ENCODE measurements around the gene SLCO3A1.
"Not testable (repeated sequence)": the region's sequence is repeated elsewhere in the genome, so short reads cannot be mapped to it uniquely, and the experiment has no call there.

Gene SLCO3A1

GRCh38 chr15:92028389-92028724 is 174.8 kb downstream of the SLCO3A1 start:
- no peak for DNase-seq (ENCODE audit: extremely low read depth in 1 of 2, low read depth in 1 of 2)

- no peak for DNase-seq (ENCODE audit: extremely low read depth in 1 of 2, low read depth in 1 of 2)
Observed at GRCh38 chr15:92029767-92030166, 176.3 kb downstream of the SLCO3A1 start.

- DNase-seq (ENCODE audit: extremely low read depth in 1 of 2, low read depth in 1 of 2): no peak
Observed at GRCh38 chr15:92033314-92033713, 179.8 kb downstream of the SLCO3A1 start.

GRCh38 chr15:92033723-92034122 is 180.2 kb downstream of the SLCO3A1 start:
- no peak for DNase-seq (ENCODE audit: extremely low read depth in 1 of 2, low read depth in 1 of 2)

- no peak for DNase-seq (ENCODE audit: extremely low read depth in 1 of 2, low read depth in 1 of 2)
Observed at GRCh38 chr15:92034227-92034626, 180.7 kb downstream of the SLCO3A1 start.

- DNase-seq (ENCODE audit: extremely low read depth in 1 of 2, low read depth in 1 of 2): no peak
Observed at GRCh38 chr15:92035551-92035950, 182.0 kb downstream of the SLCO3A1 start.

- no peak for DNase-seq (ENCODE audit: extremely low read depth in 1 of 2, low read depth in 1 of 2)
Observed at GRCh38 chr15:92035961-92036360, 182.5 kb downstream of the SLCO3A1 start.

- DNase-seq (ENCODE audit: extremely low read depth in 1 of 2, low read depth in 1 of 2): no peak
Observed at GRCh38 chr15:92037491-92037890, 184.0 kb downstream of the SLCO3A1 start.

- no peak for DNase-seq (ENCODE audit: extremely low read depth in 1 of 2, low read depth in 1 of 2)
Observed at GRCh38 chr15:92040350-92040749, 186.8 kb downstream of the SLCO3A1 start.

GRCh38 chr15:92041371-92041770 is 187.9 kb downstream of the SLCO3A1 start:
- DNase-seq (ENCODE audit: extremely low read depth in 1 of 2, low read depth in 1 of 2): no peak

- DNase-seq (ENCODE audit: extremely low read depth in 1 of 2, low read depth in 1 of 2): no peak
Observed at GRCh38 chr15:92043283-92043682, 189.8 kb downstream of the SLCO3A1 start.

- no peak for DNase-seq (ENCODE audit: extremely low read depth in 1 of 2, low read depth in 1 of 2)
Observed at GRCh38 chr15:92044203-92044909, 190.8 kb downstream of the SLCO3A1 start.

- DNase-seq (ENCODE audit: extremely low read depth in 1 of 2, low read depth in 1 of 2): no peak
Observed at GRCh38 chr15:92047900-92048299, 194.4 kb downstream of the SLCO3A1 start.

GRCh38 chr15:92048739-92049138 is 195.2 kb downstream of the SLCO3A1 start:
- DNase-seq (ENCODE audit: extremely low read depth in 1 of 2, low read depth in 1 of 2): no peak

- DNase-seq (ENCODE audit: extremely low read depth in 1 of 2, low read depth in 1 of 2): no peak
Observed at GRCh38 chr15:92049290-92049989, 195.9 kb downstream of the SLCO3A1 start.

- no peak for DNase-seq (ENCODE audit: extremely low read depth in 1 of 2, low read depth in 1 of 2)
Observed at GRCh38 chr15:92050220-92050898, 196.9 kb downstream of the SLCO3A1 start.

GRCh38 chr15:92051716-92052115 is 198.2 kb downstream of the SLCO3A1 start:
- DNase-seq (ENCODE audit: extremely low read depth in 1 of 2, low read depth in 1 of 2): no peak

- DNase-seq (ENCODE audit: extremely low read depth in 1 of 2, low read depth in 1 of 2): no peak
Observed at GRCh38 chr15:92053753-92054316, 200.3 kb downstream of the SLCO3A1 start.

GRCh38 chr15:92056875-92057274 is 203.4 kb downstream of the SLCO3A1 start:
- DNase-seq (ENCODE audit: extremely low read depth in 1 of 2, low read depth in 1 of 2): no peak

- no peak for DNase-seq (ENCODE audit: extremely low read depth in 1 of 2, low read depth in 1 of 2)
Observed at GRCh38 chr15:92059036-92059970, 205.8 kb downstream of the SLCO3A1 start.

- DNase-seq (ENCODE audit: extremely low read depth in 1 of 2, low read depth in 1 of 2): not testable (repeated sequence)
Observed at GRCh38 chr15:92059971-92060311, 206.4 kb downstream of the SLCO3A1 start.
